HG03025 (cell line): ENCODE measurements around the gene WSCD2.

ENCODE experiments used
- ATAC-seq: cut with Tn5 transposase; IDR thresholded peaks from one replicate; pipeline ENCODE4 v1.9.1; 2021; ENCODE audit warnings: mild to moderate bottlenecking, moderate library complexity; ENCODE audit not compliant: unreplicated experiment, low FRiP score

Gene WSCD2

GRCh38 chr12:108129017-108129812 lies at the start of gene WSCD2:
Gene WSCD2, plus strand, starts transcription at chr12:108129288. Its CDS starts 66,545 bp downstream, at chr12:108195833.
- ATAC-seq: no peak

GRCh38 chr12:108079721-108080120 lies 49.4 kb upstream of the WSCD2 start:
- ATAC-seq: no peak

GRCh38 chr12:108080363-108080762 lies 48.7 kb upstream of the WSCD2 start:
- no peak for ATAC-seq

DNA sequence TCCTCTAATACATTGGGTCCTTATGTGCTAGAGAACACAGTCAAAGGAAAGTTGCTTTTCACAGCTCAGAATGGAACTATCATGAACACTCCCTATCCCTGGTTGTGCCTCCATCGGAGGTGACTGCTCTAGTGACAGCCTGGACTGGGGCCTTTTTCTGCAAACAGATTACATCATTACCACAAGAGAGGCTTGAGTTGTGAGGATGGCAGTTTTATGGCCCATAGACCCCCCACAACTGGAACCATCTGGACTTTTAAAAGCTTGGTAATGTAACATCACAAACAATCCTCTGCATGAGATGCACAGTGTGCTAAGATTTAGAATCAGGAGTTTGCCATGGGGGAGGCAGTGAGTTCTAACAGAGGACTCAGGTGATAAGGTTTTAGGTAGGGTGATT lies 46.6 kb upstream of the WSCD2 start:
- ATAC-seq: no peak

DNA sequence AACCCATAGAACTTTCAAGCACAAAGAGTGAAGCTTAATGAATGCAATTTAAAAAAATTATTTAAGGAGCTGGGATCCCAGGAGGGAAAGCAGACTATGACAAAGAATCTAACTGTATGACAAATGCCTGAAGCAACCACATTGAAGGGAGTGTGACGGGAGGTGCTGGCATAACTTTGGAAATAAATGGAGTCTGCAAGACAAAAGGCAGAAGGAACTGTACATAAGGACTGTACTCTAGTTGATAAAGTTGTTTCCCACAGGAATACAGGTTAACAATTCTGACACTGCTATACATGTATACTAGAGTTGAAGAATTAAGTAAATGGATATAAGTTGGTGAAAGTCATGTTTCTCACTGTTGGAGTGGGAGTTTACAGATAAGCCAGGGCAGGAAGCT lies 41.2 kb upstream of the WSCD2 start:
- no peak for ATAC-seq

DNA sequence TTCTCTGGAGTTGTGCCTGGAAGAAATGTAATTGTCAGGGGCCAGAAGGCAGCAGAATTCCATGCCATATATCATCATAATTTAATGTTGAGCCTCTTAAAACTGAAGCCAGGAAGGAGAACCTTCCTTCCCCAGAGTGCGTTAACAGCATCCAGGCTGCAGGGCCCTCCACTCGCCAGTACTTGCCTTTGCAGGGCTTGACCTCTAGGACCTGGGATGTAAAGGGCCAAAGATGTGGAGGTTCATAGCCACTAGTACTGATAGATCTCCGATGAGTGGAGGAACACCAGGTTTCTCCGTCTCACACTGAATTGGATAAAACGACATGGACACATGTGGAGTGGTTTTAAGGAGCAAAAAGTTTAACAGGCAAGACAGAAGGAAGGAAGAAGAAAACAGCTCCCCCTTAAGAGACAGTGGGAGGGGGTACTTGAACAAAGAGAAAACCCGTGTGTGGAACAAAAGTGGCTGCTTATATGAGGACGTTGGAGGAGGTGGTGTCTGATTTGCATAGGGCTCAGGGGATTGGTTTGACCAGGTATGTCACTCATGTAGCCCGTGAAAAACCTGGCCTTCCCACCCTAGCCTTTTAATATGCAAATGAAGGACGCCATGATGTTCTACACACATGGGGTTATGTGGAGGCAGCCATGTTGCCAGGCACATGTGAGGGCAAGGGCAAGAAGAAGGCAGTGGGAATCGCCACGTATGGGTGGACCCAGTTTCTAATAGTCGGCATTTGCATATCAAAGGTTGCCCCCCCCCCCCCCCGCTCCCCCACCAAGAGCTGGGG lies 38.8 kb upstream of the WSCD2 start:
- ATAC-seq: no peak

- ATAC-seq: no peak
Observed at GRCh38 chr12:108090932-108091678, 38.0 kb upstream of the WSCD2 start.

- ATAC-seq: no peak
Observed at GRCh38 chr12:108091679-108092051, 37.4 kb upstream of the WSCD2 start.

- ATAC-seq: no peak
Observed at GRCh38 chr12:108093209-108093608, 35.9 kb upstream of the WSCD2 start.

DNA sequence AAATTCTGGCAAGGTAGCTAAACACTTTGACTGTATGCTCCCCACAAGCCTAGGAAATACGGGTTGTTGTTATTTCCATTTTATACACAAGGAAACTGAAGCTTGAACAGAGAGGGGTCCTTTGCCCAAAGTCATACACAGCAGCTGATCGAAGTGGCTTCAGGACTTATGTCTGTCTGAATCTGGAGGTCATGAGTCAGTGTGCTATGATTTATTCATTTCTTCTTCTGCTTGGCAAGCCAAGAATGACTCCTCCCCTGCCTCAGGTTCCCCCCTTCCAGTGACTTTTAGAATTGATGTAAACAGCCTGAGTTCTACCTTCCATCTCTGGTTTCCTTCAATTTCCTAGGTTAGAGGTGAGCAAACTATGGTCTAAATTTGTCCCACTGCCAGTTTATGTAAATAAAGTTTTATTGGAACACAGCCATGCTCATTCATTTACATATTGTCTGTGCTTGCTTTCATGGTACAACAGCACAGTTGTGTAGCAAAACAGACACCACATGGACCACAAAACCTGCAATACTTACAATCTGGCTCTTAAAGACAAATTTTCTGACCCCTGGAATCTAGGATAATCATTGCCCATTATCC lies 34.9 kb upstream of the WSCD2 start:
- ATAC-seq: no peak

DNA sequence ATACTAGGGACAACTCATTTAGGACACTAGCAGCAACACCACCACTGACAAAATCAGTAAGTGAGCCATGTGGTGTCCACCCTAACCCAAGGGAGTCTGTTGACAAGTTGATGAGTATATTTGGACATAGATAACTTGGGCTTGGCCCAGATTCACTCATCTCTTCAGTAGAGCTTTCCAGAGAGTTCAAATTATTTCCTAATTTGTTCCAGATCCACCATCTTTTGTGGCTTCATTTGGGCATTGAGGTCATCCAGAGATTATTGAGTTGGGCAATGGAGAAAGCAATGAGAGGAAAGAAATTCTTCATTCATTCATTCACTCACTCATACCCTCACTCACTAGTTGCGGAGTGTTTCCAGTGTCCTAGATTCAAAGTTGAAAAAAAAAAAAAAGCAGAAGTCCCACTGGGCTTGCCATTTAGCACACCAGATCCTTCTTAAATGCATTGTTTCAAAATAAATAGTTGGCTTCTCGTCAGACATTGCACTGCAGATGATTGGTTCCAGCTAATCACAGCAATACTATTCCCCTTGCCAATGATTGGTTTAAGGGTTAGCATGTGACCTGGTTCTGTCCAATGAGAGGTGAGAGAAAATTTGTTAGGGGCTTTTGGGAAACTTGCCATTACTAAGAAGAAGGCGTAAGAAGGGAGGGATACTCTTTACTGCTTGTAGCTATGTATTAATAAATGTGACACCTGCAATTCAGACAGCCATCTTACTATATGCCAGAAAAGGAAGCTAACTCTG lies 31.8 kb upstream of the WSCD2 start:
- ATAC-seq: no peak

DNA sequence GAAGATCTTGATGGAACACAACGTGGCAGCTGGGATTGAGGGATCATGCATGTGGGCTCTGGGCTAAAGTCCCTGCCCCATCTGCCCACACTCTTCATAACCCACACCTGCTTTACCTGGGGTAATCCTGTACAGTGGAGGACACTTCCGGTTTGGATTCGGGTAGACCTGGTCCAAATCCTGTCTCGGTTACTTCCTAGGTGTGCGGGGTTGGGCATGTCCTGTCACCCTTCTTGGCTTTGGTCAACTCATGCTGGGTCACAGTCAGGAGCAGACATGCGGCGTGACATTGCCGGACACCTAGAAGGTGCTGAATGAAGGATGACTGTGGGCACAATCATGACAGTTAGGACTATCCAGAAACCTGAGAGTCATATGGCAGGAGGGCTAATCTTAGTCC lies 30.7 kb upstream of the WSCD2 start:
- no peak for ATAC-seq

DNA sequence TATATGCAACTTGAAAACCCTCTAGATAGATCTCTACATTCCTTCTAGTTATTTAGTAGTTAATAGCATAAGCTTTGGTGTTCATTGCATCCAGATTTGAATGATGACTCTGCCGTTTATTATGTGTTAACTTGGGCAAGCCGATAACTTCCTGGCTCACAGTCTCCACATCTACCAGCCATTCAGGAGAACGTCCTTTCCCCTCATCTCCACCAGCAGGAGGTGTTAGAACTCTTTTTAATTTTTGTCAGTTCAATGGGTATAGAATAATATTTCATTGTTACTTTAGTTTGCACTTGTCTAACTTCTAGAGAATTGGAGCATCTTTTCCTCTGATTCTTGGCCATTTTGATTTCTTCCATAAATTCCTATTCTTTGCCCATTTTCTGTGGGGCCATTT lies 30.0 kb upstream of the WSCD2 start:
- ATAC-seq: no peak

DNA sequence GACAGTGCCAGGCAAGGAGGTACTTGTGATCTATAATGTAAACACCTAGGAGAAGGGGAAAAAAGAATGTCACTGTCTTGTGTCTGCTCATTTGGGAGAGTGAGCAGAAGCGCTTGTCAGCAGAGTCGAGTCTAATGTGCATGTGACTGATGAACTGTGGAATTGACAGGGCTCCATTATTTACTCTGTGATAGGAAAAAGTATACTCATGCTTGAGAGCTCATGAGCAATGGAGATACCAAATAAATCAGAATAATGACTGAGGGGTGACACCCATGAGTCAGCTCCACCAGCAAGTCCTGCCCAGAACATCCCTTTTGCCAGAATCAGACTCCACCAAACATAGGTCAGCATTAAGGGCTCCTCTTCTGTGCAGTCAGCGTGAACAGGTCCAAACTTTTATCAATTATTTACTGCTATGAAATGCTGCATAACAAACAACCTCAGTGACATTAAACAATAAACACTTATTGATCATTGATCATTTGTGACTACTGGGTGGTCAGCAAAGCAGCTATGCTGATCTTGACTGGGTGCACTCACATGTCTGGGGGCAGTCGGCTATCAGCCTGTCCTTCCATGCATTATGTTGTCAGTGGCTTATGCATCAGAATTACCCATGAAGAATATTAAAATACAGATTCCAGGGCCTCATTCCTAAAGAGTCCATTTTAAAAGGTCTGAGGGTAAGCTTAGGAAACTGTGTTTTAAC lies 29.2 kb upstream of the WSCD2 start:
- no peak for ATAC-seq

GRCh38 chr12:108101605-108102175 lies 27.4 kb upstream of the WSCD2 start:
- ATAC-seq: no peak

DNA sequence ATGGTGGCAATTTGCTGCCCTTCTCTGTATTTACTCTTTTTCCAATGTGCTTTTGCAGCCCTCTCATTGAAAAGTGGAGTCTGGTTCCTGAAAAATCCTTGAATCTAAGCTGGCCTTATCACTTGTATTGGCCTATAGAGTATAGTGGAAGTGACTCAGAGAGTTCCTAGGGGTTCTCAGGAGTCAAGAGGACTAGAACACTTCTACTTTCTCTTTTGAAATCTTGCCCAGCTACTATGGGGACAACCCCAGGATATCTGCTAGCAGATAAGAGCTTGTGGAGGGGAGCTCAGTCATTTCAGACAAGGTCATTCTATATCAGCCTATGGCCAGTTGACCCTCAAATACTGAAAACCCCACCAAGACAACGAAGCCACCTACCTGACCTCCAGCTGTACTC lies 26.7 kb upstream of the WSCD2 start:
- ATAC-seq: no peak

DNA sequence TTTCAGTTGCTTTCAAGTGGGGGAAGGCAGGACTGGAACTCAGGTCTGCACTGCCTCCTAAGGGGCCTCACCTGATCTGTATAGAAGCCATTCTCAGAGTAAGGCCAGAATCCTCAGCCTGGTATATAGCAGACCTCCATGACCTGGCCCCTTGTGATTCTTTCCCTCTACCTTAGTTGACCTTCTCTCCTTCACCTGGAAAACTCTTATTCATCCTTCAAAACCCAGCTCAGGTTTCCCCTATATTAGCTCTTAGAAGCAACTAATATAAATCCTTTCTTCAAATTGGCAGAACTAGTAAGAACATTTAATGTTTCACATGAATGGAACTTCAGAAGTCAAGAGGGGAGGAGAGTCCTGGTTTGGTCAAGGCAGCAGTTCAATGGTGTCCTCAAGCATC lies 26.0 kb upstream of the WSCD2 start:
- ATAC-seq: no peak

GRCh38 chr12:108103517-108103916 lies 25.6 kb upstream of the WSCD2 start:
- no peak for ATAC-seq

GRCh38 chr12:108104657-108105056 lies 24.4 kb upstream of the WSCD2 start:
- no peak for ATAC-seq
